Fibroblast of gingiva (primary cell): Measurements from ENCODE around the gene RIPPLY2.
"Not testable (repeated sequence)": the region's sequence is repeated elsewhere in the genome, so short reads cannot be mapped to it uniquely, and the experiment has no call there.

Source experiments
- DNase-seq: peaks from one replicate; pipeline ENCODE4 v3.0.0-alpha.2; 2011; ENCODE audit warnings: low read depth

The RIPPLY2 gene

GRCh38 chr6:83860359-83860755 is 7.2 kb downstream of the RIPPLY2 start:
- no peak for DNase-seq

- no peak for DNase-seq
Observed at GRCh38 chr6:83860782-83861495, 7.8 kb downstream of the RIPPLY2 start.

- DNase-seq, result no peak
Observed at GRCh38 chr6:83862776-83863471, 9.8 kb downstream of the RIPPLY2 start.

GRCh38 chr6:83867043-83867442 is 13.9 kb downstream of the RIPPLY2 start:
- no peak for DNase-seq

- DNase-seq, result peak; percentile 85
Observed at GRCh38 chr6:83867527-83868161, 14.5 kb downstream of the RIPPLY2 start.

GRCh38 chr6:83868639-83869038 is 15.5 kb downstream of the RIPPLY2 start:
- DNase-seq, result peak; percentile 67

GRCh38 chr6:83870649-83871048 is 17.5 kb downstream of the RIPPLY2 start:
- no peak for DNase-seq

- DNase-seq, result no peak
Observed at GRCh38 chr6:83872386-83873118, 19.4 kb downstream of the RIPPLY2 start.

- DNase-seq, result no peak
Observed at GRCh38 chr6:83873869-83874268, 20.7 kb downstream of the RIPPLY2 start.

GRCh38 chr6:83875843-83876242 is 22.7 kb downstream of the RIPPLY2 start:
- no peak for DNase-seq

- no peak for DNase-seq
Observed at GRCh38 chr6:83878902-83879644, 25.9 kb downstream of the RIPPLY2 start.

GRCh38 chr6:83879746-83880145 is 26.6 kb downstream of the RIPPLY2 start:
- no peak for DNase-seq

- no peak for DNase-seq
Observed at GRCh38 chr6:83883240-83883639, 30.1 kb downstream of the RIPPLY2 start.

GRCh38 chr6:83884523-83884922 is 31.4 kb downstream of the RIPPLY2 start:
- peak; percentile 29 for DNase-seq

- DNase-seq, result no peak
Observed at GRCh38 chr6:83885984-83886383, 32.8 kb downstream of the RIPPLY2 start.

GRCh38 chr6:83889621-83890020 is 36.5 kb downstream of the RIPPLY2 start:
- no peak for DNase-seq

- no peak for DNase-seq
Observed at GRCh38 chr6:83890520-83890919, 37.4 kb downstream of the RIPPLY2 start.

- DNase-seq, result no peak
Observed at GRCh38 chr6:83891586-83891985, 38.4 kb downstream of the RIPPLY2 start.

- no peak for DNase-seq
Observed at GRCh38 chr6:83893024-83893423, 39.9 kb downstream of the RIPPLY2 start.

- DNase-seq, result not testable (repeated sequence)
Observed at GRCh38 chr6:83897094-83897493, 43.9 kb downstream of the RIPPLY2 start.

GRCh38 chr6:83901624-83902023 is 48.5 kb downstream of the RIPPLY2 start:
- no peak for DNase-seq

GRCh38 chr6:83904395-83904794 is 51.2 kb downstream of the RIPPLY2 start:
- DNase-seq, result no peak
